Measurements from ENCODE around the gene CBLC.
A peak's percentile ranks its signal among the peaks of the same experiment; 100 is the strongest.

CBLC gene

DNA sequence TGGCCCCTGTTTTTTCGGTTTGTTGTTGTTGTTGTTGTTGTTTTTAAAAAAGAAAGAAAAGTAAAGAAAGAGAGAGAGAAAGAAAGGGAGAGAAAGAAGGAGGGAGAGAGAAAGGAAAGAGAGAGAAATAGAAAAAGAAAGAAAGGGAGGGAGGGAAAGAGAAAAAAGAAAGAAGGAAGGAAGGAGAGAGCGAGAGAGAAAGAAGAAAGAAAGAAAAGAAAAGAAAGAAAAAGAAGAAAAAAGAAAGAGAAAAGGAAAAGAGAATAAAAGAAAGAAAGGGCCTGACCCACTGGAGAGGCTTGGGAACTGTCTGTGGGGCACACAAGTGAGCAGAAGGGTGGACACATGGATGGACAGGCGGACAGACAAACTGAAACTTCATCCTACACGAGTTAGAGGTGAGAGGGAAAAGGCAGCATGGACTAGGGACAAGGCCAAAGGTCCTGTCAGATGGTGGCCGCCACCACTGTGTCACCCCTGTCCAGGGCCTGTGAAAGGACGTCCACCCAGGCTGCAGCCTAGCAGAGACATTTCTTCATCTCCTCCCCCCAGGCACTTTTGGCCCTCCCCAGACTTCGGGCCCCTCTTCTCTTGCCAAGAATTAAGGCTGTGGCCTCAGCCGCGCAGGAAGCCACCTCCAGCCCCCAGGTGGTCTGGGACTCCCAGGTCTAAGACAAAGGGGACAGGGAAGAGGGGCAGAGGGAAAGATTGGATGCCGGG, 22.1 kb downstream of the CBLC start:
- no peak for DNase-seq (ENCODE audit: low spot score)

DNA sequence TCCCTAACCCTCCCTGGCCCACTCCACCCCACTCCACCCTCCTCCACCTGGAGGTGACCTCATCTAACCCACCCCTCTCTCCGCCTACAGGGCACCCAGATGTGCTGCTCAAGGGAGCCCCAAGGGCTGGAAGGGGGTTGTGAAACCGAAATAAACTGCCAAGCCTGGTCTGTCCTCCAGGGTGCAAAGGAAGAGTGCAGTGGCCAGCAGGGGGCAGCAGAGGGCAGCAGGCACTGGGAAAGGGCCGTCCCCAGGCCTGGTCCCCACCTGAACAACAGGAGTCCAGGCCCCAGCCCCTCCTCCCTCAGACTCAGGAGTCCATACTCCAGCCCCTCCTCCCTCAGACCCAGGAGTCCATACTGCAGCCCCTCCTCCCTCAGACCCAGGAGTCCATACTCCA, 22.8 kb downstream of the CBLC start:
- peak; percentile 92 for DNase-seq (ENCODE audit: low spot score)

DNA sequence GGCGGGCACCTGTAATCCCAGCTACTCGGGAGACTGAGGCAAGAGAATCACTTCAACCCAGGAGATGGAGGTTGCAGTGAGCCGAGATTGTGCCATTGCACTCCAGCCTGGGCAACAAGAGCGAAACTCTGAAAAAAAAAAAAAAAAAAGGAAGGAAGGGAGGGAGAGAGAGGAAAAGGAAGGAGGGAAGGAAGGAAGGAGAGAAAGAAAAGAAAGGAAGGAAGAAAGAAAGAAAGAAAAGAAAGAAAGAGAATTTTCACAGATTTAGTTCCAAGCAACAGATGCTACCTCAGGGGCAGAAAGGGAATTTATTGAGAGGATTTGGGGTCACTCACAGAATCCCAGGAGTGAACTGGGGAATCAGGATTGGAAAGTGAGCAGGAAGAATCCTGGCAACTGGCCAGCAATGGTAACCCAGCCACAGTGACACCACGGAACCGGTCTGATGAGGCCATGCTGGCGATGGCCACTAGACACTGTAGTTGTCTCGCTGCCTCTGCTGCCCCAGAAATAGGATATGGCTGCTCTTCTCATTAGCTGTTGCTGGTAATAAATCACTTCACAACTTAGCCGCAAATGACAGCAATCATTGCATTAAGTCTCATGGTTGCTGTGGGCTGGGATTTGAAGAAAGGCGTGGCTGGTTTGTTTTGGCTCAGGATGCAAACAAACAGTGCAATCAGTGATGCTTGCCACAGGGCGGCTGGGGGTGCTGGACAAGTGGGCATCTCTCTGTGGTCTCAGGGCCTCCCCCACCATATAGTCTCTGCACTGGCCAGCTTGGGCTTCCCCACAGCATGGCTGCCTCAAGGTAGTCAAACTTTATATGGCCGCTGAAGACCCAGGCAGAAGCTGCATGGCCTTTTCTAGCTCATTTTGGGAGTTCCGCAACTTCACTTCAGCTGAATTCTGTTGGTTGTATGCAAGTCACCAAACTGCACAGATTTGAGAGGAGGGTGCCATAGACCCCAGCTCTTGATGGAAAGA, 26.0 kb downstream of the CBLC start:
- DNase-seq (ENCODE audit: low spot score), result no peak

DNA sequence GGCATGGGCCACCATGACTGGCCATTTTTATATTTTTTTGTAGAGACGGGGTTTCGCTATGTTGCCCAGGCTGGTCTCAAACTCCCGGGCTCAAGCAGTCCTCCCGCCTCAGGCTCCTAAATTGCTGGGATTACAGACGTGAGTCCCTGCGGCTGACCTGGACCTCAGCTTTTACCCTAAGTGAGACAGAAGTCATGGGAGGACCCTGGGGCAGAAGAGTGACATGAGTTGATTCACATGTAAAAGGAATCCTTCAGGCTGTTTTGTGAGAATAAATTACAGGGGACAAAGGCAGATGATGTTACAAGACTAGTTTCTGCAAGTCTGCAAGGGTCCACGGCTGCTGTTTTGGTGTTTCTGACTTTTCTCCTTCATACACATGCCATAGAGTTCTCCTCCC, 28.6 kb downstream of the CBLC start:
- DNase-seq (ENCODE audit: low spot score), result no peak

DNA sequence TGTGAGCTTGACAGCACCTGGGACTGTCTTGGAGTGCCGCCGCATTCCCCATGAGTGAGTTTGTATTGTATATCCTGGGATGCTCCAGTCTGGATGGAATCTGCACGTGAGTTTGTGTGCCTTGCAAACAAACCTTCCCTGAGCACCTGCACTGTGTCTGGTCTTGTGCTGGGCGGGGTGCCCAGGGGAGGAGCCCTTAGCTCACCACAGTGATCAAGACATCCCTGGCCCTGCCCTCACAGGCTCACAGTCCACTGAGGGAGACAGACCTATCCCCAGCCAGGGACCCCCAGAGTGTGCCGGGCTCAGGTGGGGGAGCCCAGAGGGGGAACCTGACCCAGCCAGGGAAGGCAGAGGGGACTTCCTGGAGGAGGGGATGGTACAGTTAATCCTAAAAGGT, 29.5 kb downstream of the CBLC start:
- no peak for DNase-seq (ENCODE audit: low spot score)

DNA sequence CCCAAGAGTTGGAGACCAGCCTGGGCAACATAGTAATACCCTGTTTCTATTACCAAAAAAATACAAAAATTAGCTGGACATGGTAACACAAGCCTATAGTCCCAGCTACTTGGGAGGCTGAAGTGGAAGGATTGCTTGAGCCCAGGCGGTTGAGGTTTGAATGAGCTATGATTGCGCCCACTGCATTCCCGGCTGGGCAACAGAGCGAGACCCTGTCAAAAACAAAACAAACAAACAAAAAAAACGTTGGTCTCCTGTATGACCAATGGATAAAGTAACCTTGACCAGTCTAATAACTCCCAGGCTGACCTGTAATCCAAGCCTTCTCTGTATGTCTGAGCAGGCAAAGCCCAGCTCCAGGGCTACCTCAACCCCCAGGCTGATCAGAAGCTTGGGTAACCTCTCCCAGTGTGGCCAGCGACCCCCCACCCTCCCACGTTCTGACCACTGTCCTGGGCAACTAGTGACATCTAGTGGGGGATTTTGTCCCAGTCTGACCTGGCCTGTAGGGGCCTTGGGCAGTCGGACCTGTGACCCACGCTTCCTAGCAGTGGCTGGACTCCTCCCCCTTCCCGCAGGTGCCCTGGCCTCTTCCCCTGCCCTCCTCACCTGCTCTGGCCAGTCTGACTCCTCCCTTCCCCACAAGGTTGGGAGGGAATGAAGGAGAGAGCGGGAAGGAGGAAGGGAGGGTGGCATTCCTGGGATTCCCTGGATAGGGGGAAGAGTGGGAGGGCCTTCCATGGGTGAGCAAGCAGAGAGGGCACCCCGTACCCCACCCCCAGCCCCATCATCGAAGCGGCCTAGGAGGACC, 30.2 kb downstream of the CBLC start:
- peak; percentile 71 for DNase-seq (ENCODE audit: low spot score)

DNA sequence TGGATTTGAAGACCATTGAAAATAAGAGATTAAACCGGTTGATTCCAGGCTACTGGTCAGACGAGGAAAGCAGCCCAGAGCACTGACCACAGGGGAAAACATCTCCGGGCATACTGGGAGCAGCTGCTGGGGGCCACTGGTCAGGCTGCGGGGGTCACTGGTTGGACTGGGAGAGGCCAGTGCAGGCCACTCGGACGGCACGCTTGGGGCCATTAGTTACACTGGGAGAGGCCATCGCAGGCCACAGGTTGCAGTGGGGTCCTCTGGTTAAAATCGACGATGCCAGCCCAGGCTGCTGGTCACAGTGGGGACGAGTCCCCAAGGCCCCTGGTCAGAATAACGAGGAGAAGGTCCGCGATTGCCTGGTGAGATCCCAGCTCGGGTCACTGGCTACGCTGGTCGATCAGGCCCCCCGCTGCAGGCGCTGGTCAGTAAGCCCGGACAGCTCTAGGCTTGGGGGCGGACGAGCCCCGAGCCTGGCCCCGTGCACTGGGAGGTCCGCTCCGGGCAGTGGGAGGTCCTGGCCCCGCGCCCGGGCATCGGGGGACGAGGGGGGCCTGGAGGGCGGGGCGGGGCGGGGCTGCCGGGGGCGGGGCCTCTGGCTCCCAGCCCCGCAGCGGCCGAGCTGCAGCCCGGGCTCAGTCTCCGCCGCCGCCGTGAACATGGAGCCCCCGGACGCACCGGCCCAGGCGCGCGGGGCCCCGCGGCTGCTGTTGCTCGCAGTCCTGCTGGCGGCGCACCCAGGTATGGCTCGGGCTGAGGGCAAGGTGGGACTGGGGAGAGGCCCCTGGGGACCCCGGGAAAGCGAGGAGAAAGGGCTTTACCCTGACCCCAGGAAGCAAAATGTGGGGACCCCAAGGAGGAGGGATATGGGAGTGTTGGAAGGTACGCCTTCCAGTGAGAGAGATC, 31.0 kb downstream of the CBLC start, which contains the start of gene BCAM:
Gene BCAM, plus strand, starts transcription at position 641 of the 909 bp plus-strand sequence. Its CDS starts 22 bp downstream, at position 663.
- DNase-seq (ENCODE audit: low spot score), result peak; percentile 93

DNA sequence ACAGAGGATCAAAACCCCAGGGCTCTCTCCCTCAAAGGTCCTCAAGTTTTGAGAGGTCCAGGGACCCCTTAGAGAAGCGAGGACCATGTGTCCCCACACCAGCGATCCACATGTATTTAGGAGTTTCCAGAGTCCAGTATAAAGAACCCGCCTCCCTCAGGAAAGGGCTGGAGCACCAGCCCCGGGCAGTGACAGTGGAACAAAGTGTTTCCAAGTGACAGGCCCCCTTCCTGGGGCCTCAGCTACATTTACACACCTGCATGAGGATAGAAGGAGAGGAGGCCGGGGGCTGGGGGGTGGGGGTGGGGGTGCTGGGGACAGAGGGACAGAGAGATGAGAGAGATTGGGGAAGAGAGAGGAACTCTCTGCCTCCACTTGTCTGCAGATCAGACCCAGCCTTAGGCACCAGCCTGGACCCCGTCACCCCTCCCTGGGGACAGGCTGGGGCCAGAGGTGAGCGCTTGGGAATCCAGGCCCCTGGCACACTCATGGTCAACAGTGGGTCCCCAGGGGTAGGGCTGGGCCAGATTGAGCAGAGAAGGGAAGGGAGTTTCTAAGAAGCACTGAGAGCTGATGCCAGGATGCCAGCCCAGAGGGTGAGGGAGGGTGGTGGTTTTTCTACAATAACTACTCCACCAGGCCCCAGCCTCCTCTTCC, 32.0 kb downstream of the CBLC start:
- DNase-seq (ENCODE audit: low spot score), result no peak

DNA sequence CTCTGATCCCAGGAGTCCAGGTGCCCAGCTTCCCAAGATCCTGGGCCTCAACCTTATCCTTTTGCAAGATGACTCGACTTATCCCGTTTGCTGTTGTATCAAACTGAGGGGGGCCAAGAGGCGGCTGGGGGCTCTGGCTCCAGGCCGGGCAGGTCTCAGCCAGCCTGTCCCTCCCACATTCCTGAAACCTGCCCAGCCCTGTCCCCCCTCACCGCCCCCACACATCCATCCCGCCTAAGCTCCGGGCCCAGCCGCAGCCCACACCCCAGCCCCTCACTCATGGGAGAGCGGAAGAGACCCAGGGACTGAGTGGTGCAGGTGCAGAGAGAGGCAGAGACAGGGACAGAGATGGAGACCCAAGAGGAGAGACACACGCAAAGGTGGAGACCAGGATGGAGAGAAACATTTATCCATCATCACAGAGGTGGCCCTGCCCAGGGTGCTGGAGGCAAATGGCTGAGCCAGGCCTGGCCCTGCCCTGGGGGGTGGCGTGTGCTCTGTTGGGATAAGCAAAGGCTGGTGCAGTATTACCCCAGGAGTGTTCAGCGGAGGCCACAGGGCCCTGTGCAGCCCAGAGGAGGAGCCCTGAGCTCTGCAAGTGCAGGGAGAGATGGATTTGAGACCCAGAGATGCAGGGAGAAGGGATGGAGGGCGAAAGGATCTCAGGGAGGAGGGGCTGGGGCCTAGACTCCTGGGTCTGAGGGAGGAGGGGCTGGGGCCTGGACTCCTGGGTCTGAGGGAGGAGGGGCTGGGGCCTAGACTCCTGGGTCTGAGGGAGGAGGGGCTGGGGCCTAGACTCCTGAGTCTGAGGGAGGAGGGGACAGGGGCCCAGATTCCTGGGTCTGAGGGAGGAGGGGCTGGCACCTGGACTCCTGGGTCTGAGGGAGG, 32.8 kb downstream of the CBLC start:
- no peak for DNase-seq (ENCODE audit: low spot score)

DNA sequence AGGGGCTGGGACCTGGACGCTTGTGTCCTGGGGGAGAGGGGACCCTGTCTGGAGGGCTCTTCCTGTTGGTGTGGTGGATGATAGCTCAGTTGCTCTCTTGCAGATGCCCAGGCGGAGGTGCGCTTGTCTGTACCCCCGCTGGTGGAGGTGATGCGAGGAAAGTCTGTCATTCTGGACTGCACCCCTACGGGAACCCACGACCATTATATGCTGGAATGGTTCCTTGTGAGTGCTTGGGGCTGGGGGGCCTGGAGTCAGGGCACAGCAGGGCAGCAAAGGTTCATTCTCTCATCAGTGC, 33.4 kb downstream of the CBLC start:
- DNase-seq (ENCODE audit: low spot score), result no peak

DNA sequence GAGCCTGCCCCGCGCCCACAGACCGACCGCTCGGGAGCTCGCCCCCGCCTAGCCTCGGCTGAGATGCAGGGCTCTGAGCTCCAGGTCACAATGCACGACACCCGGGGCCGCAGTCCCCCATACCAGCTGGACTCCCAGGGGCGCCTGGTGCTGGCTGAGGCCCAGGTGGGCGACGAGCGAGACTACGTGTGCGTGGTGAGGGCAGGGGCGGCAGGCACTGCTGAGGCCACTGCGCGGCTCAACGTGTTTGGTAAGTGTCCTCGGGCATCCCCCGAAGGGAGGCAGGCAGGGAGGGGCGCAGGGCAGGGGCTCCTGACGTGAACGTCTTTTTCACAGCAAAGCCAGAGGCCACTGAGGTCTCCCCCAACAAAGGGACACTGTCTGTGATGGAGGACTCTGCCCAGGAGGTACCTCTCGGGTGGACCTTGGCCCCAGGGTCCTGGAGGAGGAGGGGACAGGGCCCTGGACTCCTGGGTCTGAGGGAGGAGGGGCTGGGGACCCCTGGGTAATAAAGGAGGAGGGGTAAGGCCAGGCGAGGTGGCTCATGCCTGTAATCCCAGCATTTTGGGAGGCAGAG, 34.5 kb downstream of the CBLC start:
- DNase-seq (ENCODE audit: low spot score), result no peak

DNA sequence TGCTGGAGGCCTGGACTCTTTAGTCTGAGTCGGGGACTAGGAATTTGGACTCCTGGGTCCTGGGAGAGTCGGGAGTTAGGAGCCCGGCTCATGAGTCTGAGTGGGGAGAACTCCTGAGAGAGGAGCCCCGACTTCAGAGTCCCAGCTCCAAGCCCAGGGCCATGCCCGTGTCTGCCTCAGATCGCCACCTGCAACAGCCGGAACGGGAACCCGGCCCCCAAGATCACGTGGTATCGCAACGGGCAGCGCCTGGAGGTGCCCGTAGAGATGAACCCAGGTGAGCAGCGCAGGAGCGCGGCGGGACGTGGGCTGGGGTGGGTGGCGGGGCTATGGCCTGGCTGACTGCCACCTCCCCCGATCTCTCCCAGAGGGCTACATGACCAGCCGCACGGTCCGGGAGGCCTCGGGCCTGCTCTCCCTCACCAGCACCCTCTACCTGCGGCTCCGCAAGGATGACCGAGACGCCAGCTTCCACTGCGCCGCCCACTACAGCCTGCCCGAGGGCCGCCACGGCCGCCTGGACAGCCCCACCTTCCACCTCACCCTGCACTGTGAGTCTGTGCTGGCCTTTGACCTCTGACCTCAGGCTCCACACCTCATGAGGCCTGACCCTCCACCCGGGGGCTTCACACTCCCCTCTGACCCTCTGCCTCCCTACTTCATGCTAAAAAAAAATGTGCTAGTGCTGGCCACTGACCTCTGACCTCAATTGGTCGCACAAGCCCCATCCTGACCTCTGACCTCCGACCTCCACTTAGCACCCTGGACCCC, 35.6 kb downstream of the CBLC start:
- DNase-seq (ENCODE audit: low spot score), result no peak

DNA sequence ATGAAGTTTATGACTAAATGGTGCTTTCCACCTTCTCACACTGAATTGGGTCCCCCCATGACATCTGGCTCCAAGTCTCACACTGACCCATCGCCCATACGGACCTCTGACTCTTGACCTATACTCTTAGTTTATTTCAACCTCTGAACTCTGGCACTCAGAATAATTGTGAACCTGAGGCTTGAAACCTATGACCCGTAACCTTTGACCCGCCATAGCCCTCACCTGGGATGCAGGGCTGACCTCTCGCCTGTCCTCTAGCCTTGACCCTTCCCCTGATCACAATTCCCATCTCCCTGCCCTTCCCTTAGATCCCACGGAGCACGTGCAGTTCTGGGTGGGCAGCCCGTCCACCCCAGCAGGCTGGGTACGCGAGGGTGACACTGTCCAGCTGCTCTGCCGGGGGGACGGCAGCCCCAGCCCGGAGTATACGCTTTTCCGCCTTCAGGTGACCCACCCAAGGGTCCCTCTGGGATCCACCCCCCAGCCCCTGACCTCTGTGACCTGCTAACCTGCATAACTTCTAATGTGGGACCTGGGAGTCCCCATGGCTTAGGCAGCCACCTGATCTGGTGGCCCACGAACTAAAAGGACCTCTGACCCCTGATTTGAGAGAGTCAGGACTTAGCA, 36.3 kb downstream of the CBLC start:
- no peak for DNase-seq (ENCODE audit: low spot score)

DNA sequence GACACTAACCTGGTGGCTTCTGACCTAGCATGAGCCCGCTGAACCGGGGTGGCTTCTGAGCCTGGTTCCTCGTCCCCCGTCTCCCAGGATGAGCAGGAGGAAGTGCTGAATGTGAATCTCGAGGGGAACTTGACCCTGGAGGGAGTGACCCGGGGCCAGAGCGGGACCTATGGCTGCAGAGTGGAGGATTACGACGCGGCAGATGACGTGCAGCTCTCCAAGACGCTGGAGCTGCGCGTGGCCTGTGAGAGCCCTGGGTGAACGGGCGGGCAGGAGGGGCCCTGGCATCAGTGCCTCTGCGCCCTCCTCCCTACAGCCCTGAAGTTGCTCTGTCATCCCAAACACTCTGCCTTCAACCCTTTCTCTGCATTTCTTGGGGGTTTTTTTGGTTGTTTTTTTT, 36.8 kb downstream of the CBLC start:
- no peak for DNase-seq (ENCODE audit: low spot score)

DNA sequence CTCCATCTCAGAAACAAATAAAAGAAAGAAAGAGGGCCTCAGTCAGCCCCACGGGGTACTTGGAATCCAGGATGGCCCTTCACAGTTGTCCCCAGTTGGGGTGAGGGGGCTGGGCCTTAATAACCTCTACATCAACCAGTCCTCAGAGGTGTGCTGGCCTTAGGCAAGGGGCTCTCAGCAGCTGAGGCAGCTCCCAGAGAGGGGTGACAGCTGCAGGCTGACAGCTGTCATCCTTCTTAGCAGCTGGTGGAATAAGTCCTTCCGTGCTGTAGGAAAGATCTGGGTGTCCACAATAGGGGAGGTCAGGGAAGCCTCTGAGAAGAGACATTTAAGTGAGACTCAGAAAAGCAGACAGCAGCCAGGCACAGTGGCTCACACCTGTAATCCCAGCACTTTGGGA, 38.6 kb downstream of the CBLC start:
- no peak for DNase-seq (ENCODE audit: low spot score)

DNA sequence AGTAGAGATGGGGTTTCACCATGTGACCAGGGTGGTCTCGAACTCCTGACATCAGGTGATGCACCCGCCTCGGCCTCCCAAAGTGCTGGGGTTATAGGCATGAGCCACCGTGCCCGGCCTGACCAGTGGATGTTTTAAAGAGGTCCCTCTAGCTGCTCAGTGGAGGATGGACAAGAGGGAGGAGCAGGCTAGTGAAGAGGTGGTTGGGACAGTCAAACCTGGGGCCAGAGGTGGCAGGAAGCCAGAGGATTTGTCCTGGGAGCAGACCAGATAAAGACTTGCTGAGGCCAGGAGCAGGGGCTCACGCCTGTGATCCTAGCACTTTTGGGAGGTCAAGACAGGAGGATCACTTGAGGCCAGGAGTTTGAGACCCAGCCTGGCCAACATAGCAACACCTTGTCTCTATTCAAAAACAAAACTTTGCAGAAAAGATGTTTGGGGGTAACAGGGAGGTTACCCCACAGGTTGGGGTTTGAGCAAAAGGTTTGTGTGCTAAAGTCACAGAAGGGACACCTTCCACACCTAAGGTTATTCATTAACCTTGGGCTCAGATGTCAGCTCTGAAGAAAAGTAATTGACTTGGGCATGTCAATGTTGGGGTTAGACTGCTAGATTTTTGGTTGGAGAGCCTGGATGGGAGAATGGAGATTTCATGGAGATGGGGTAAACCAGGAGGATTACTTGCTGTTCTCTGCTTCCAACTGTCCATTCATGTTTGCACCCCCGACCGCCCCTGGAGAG, 40.2 kb downstream of the CBLC start:
- DNase-seq (ENCODE audit: low spot score), result no peak

DNA sequence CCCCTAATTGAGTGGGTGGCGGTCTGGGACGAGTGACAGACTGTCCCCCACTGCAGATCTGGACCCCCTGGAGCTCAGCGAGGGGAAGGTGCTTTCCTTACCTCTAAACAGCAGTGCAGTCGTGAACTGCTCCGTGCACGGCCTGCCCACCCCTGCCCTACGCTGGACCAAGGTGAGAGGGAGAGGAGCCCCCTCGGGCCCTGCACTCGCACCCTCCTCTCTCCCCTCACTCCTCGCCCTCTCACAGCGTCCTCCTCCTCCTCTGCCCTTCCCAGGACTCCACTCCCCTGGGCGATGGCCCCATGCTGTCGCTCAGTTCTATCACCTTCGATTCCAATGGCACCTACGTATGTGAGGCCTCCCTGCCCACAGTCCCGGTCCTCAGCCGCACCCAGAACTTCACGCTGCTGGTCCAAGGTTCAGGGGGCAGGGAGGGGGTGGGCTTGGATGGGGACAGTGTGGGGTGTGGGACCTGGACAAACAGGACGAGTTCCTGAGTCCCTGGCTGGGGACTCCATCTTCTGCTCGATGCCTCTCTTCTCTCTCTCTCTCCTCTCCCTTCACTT, 40.9 kb downstream of the CBLC start:
- no peak for DNase-seq (ENCODE audit: low spot score)
